T-helper 2 cell treated with Interferon-gamma antibody and Interleukin-4, amounts not matched to agents 100 ng/mL and 5 ng/mL, for 36 hours (primary cell): ENCODE data around the gene GRWD1. TPM values are rescaled to one million over a fixed set of nuclear protein-coding genes. Genes with fewer than 3 reads are reported as not detected.
"Not testable (repeated sequence)": the region's sequence is repeated elsewhere in the genome, so short reads cannot be mapped to it uniquely, and the experiment has no call there.

Experiments used
- intact Hi-C: fragments of 100-400 bp; cut with micrococcal nuclease; formaldehyde crosslinking; loops from one replicate; pipeline ENCODE4 v1.15.1; 2023
- total RNA-seq: library from RNA; stranded (reverse); gene quantifications from 2 replicates; pipeline ENCODE4 v1.2.3, GENCODE V29; 2022

Gene GRWD1
- total RNA-seq, 1 donor from 2014 or later = 49.9 TPM

GRCh38 chr19:48477067-48477685 lies 31.4 kb downstream of the GRWD1 start:
- intact Hi-C loops = no loop called here

- intact Hi-C loops = no loop called here
Observed at GRCh38 chr19:48477698-48478338, 32.0 kb downstream of the GRWD1 start.

GRCh38 chr19:48478339-48479256 lies 32.8 kb downstream of the GRWD1 start:
- intact Hi-C loops = no loop called here

- intact Hi-C loops = no loop called here
Observed at GRCh38 chr19:48479686-48480085, 33.9 kb downstream of the GRWD1 start.

GRCh38 chr19:48480183-48480557 lies 34.4 kb downstream of the GRWD1 start:
- intact Hi-C loops = no loop called here

GRCh38 chr19:48480558-48481500 lies 35.0 kb downstream of the GRWD1 start:
- intact Hi-C loops = no loop called here

- intact Hi-C loops = no loop called here
Observed at GRCh38 chr19:48481846-48482639, 36.3 kb downstream of the GRWD1 start.

- intact Hi-C loops = no loop called here
Observed at GRCh38 chr19:48483301-48483700, 37.5 kb downstream of the GRWD1 start.

- intact Hi-C loops = no loop called here
Observed at GRCh38 chr19:48484247-48484893, 38.6 kb downstream of the GRWD1 start.

GRCh38 chr19:48484931-48485612 lies 39.3 kb downstream of the GRWD1 start:
- intact Hi-C loops = no loop called here

GRCh38 chr19:48486706-48487105 lies 40.9 kb downstream of the GRWD1 start:
- intact Hi-C loops = not testable (repeated sequence)

- intact Hi-C loops = no loop called here
Observed at GRCh38 chr19:48487544-48487943, 41.8 kb downstream of the GRWD1 start.

GRCh38 chr19:48487948-48488347 lies 42.2 kb downstream of the GRWD1 start:
- intact Hi-C loops = no loop called here

GRCh38 chr19:48488478-48488877 lies 42.7 kb downstream of the GRWD1 start:
- intact Hi-C loops = not testable (repeated sequence)

GRCh38 chr19:48489608-48490216 lies 43.9 kb downstream of the GRWD1 start:
- intact Hi-C loops = loop anchor here (1.0 to 10.0 kb wide), 4 partner anchors 72 to 167 kb away; partner anchors contain the start of genes GRIN2D and KDELR1

- intact Hi-C loops = loop anchor here (5.0 to 10.0 kb wide), 3 partner anchors 74 to 169 kb away; partner anchors contain the start of genes GRIN2D and KDELR1
Observed at GRCh38 chr19:48490981-48491792, 45.4 kb downstream of the GRWD1 start.

- intact Hi-C loops = loop anchor here (2.0 to 10.0 kb wide), 4 partner anchors 23 to 169 kb away; partner anchors contain the start of genes CYTH2, GRIN2D and KDELR1
Observed at GRCh38 chr19:48491793-48492123, 46.0 kb downstream of the GRWD1 start.
